ENCODE data around the gene KYAT1. TPM values are rescaled to one million over a fixed set of nuclear protein-coding genes. Genes with fewer than 3 reads are reported as not detected.

The KYAT1 gene
- total RNA-seq, 2 experiments from 2014 or later: 14.8 to 18.5 TPM

DNA sequence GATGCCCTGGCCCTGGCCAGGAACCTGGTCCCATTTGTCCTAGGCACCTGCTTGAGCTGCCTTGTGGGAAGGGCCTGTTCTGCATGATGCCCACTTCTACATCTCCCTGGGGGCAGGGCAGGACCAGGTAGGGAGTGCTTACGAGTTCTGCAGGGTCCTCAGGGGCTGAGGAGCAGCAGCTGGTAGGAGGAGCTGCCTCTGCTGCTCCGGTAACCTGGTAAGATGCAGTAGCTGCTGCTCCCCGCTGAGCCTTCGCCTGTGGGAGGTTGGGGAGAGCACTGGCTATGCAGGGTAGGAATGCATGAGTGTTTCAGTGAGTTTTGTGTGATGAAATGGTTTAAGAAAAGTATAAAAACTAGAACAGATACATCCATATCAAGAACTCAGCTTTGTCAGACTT, 13.8 kb upstream of the KYAT1 start:
- Mint-ChIP-seq H3K4me1 (peaks cover 73% of the 10 kb centered on the region), H3K36me3 (ENCODE audit: low read depth) (peaks cover 17% of the 10 kb centered on the region), H3K27ac (no peak overlapping the region), H3K4me3 (no peak overlapping the region), H3K9me3 (ENCODE audit: low read depth) (no peaks in the 10 kb centered on the region), H3K27me3 (no peaks in the 10 kb centered on the region)
- ATAC-seq: no peak
- POLR2A ChIA-PET: interaction anchor here (0.6 kb wide), 1 partner anchor 8 kb away, joined by 3 read pairs; no protein-coding TSS in a partner anchor
- intact Hi-C loops (cut with DNase I, micrococcal nuclease): no loop called here
- no peak for DNase-seq
- CTCF ChIA-PET: interaction anchor here (0.7 to 0.9 kb wide), 2 partner anchors 27 to 33 kb away, joined by 3 read pairs; no protein-coding TSS in a partner anchor

DNA sequence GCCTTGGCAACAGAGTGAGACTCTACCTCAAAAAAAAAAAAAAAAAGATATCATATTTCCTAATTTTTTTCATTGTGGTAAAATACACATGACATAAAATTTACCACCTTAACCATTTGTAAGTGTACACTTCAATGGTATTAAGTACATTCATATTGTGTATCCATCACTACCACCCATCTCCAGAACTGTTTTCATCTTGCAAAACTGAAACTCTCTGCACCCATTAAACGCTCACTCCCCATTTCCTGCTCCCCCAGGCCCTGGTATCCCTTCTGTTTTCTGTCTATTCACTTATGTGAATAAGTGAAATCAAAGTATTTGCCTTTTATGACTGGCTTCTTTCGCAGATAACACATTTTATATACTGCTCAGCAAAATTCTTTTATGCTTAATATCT, 13.0 kb upstream of the KYAT1 start:
- ATAC-seq: peak; percentile 54
- ChIA-PET CTCF (interaction anchor here (0.6 to 0.7 kb wide), 2 partner anchors 28 to 527 kb away, joined by 3 read pairs; no protein-coding TSS in a partner anchor), POLR2A (interaction anchor here (0.7 kb wide), 1 partner anchor 21 kb away, joined by 5 read pairs; no protein-coding TSS in a partner anchor)
- DNase-seq: peak; percentile 27
- no peak overlapping the region for H3K4me3 Mint-ChIP-seq
- intact Hi-C loops (cut with DNase I, micrococcal nuclease): no loop called here
- peaks cover 65% of the 10 kb centered on the region for H3K4me1 Mint-ChIP-seq
- H3K36me3 Mint-ChIP-seq (ENCODE audit: low read depth): peaks cover 17% of the 10 kb centered on the region
- no peaks in the 10 kb centered on the region for H3K9me3 Mint-ChIP-seq (ENCODE audit: low read depth)
- H3K27ac Mint-ChIP-seq: peak overlapping the region; percentile 29
- H3K27me3 Mint-ChIP-seq: no peaks in the 10 kb centered on the region

DNA sequence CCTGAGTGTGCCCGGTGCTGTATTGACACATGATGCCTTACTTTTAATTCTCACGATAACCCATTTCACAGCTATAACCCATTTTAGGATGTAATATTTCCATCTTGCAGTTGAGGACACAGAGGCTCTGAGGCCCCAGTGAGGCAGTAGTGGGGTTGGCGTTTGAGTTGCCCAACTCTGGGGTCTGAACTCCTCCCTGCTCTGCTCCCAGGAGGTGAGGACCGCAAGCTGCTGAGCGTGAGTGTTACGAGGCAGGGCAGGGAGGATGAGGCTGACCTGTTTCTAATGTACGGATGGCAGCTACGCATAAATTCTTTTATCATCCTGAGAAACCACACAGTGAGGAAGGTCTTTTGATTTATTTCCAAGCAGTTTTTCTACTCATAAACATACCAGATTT, 11.6 kb upstream of the KYAT1 start:
- ChIA-PET POLR2A (no interaction called here), CTCF (interaction anchor here (0.5 to 1.4 kb wide), 4 partner anchors 10 to 250 kb away, joined by 3 to 4 read pairs (median 4); no protein-coding TSS in a partner anchor)
- Mint-ChIP-seq H3K36me3 (ENCODE audit: low read depth) (peaks cover 20% of the 10 kb centered on the region), H3K27me3 (no peaks in the 10 kb centered on the region), H3K27ac (peak overlapping the region; percentile 1), H3K9me3 (ENCODE audit: low read depth) (no peaks in the 10 kb centered on the region), H3K4me3 (no peak overlapping the region), H3K4me1 (peaks cover 56% of the 10 kb centered on the region)
- no peak for DNase-seq
- no peak for ATAC-seq
- intact Hi-C loops (cut with DNase I, micrococcal nuclease): no loop called here

DNA sequence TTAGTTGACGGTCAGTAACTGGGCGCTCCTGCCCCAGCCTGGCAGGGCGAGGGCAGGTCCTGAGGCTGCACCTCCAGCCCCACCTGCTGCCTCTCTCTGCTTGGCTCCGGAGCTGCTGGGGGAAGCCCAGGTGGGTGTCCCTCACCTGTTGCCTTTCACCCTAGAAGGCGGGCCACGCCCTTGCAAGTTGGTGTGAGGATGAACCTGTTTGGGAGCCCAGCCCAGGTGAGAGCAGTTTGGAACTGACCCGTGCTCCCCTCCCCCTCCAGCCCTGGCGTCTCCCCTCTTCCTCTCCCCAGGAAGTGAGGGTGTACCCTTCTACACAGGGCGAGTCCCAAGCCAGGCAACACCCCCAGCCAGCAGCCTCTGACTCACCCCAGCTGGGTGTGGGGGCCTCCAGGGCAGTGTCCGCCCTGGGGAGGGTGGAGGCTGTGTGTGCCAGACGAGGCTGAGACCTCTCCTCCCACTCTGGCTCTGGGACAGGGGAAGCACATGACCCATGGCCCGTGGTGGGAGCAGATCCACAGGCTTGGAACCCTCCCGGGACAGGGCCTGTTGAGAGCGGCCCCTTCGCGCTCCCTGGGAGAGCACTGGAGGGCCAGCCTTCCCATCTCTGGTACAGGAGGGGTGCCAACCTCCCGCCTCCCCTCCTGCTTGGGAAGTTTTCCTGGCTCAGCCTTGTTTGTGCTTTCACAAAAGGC, 10.6 kb upstream of the KYAT1 start:
- H3K36me3 Mint-ChIP-seq (ENCODE audit: low read depth): peaks cover 20% of the 10 kb centered on the region
- peaks cover 54% of the 10 kb centered on the region for H3K4me1 Mint-ChIP-seq
- H3K27ac Mint-ChIP-seq: no peak overlapping the region
- no peaks in the 10 kb centered on the region for H3K9me3 Mint-ChIP-seq (ENCODE audit: low read depth)
- ATAC-seq: peak; percentile 68
- ChIA-PET POLR2A (no interaction called here), CTCF (no interaction called here)
- no peak overlapping the region for H3K4me3 Mint-ChIP-seq
- no peaks in the 10 kb centered on the region for H3K27me3 Mint-ChIP-seq
- intact Hi-C loops (cut with DNase I, micrococcal nuclease): no loop called here
- peak; percentile 23 for DNase-seq

DNA sequence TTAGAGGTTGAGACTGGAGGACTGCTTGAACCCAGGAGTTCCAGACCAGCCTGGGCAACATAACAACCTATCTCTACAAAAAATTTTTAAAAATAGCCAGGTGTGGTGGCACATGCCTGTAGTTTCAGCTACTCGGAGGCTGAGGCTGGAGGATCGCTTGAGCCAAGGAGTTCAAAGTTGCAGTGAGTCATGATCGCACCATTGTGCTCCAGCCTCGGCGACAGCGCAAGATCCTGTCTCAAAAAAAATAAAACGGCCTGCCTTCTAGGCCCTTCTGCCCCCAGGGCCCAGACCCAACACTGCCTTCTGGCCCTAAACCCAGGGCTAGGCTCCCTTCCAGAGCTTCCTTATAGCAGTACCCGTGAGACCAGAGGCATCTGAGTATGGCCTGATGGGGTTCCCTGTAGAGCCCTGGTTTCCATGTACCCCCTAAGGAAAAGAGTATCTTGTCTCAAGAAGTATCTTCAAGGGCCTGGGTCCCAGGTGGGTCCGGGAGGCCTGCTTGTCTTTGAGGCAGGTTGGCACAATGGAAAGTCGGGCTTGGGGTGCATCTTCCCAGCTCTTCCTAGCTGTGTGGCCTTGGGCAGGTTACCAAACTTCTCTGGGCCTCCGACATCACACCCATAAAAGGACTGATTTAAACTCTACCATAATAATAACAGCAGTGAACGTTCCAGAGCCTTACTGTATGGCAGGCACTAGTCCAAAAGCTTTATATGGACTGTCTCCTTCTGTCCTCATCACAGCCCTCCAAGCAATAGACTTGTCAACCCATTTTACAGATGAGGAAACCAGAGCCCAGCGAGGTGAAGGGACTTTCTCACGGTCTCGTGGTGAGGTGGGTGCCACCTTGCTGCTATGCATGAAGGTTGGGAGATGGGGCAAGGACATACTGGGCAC, 9.8 kb upstream of the KYAT1 start:
- POLR2A ChIA-PET: interaction anchor here (0.6 kb wide), 1 partner anchor 367 kb away, joined by 8 read pairs; no protein-coding TSS in a partner anchor
- no peak for DNase-seq
- H3K27me3 Mint-ChIP-seq: no peaks in the 10 kb centered on the region
- no peak overlapping the region for H3K27ac Mint-ChIP-seq
- intact Hi-C loops (cut with DNase I, micrococcal nuclease): no loop called here
- H3K4me1 Mint-ChIP-seq: peaks cover 52% of the 10 kb centered on the region
- ATAC-seq: no peak
- H3K36me3 Mint-ChIP-seq (ENCODE audit: low read depth): peaks cover 18% of the 10 kb centered on the region
- CTCF ChIA-PET: no interaction called here
- H3K4me3 Mint-ChIP-seq: no peak overlapping the region
- no peaks in the 10 kb centered on the region for H3K9me3 Mint-ChIP-seq (ENCODE audit: low read depth)

DNA sequence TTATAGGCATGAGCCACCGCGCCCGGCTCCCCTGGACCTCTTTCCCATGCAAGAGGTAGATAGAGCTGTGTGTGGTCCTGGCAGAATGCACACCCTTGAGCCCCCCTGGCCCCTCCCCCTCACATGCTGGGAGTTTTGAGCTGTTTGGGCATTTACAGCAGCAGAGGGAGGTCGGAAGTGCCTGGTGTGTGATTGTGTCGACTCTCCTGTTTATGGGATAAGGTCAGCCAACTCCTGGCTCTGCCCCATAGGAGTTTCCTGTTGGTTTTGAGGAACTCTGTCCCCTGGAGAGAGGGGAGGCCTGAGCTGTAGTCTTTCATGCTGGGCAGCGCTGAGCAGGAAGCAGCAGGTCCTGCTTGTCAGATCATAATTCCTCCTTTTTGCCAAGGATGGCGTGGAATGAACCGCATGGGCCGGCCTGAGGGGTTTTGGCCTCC, 6.2 kb upstream of the KYAT1 start:
- H3K4me1 Mint-ChIP-seq: peaks cover 59% of the 10 kb centered on the region
- no peak overlapping the region for H3K4me3 Mint-ChIP-seq
- no peak for ATAC-seq
- H3K9me3 Mint-ChIP-seq (ENCODE audit: low read depth): no peaks in the 10 kb centered on the region
- intact Hi-C loops (cut with DNase I, micrococcal nuclease): no loop called here
- CTCF ChIA-PET: no interaction called here
- POLR2A ChIA-PET: no interaction called here
- peaks cover 21% of the 10 kb centered on the region for H3K36me3 Mint-ChIP-seq (ENCODE audit: low read depth)
- peak overlapping the region; percentile 47 for H3K27ac Mint-ChIP-seq
- H3K27me3 Mint-ChIP-seq: no peaks in the 10 kb centered on the region
- no peak for DNase-seq

DNA sequence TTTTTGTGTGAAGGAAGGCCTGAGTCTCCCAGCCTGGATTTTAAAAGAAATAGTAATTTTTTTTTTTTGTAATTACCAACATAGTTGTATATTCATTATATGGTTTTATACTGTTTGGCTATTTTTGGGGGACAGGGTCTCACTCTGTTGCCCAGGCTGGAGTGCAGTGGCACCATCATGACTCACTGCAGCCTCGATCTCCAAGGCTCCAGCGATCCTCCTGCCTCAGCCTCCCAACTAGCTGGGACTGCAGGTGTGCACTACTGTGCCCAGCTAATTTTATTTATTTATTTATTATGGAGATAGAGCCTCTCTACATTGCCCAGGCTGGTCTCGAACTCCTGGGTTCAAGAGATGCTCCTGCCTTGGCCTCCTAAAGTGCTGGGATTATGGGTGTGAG, 5.3 kb upstream of the KYAT1 start:
- peaks cover 21% of the 10 kb centered on the region for H3K36me3 Mint-ChIP-seq (ENCODE audit: low read depth)
- H3K9me3 Mint-ChIP-seq (ENCODE audit: low read depth): no peaks in the 10 kb centered on the region
- H3K4me3 Mint-ChIP-seq: no peak overlapping the region
- no peak for ATAC-seq
- CTCF ChIA-PET: no interaction called here
- H3K27me3 Mint-ChIP-seq: no peaks in the 10 kb centered on the region
- peaks cover 54% of the 10 kb centered on the region for H3K4me1 Mint-ChIP-seq
- no peak overlapping the region for H3K27ac Mint-ChIP-seq
- DNase-seq: no peak
- intact Hi-C loops (cut with DNase I, micrococcal nuclease): no loop called here
- POLR2A ChIA-PET: no interaction called here

DNA sequence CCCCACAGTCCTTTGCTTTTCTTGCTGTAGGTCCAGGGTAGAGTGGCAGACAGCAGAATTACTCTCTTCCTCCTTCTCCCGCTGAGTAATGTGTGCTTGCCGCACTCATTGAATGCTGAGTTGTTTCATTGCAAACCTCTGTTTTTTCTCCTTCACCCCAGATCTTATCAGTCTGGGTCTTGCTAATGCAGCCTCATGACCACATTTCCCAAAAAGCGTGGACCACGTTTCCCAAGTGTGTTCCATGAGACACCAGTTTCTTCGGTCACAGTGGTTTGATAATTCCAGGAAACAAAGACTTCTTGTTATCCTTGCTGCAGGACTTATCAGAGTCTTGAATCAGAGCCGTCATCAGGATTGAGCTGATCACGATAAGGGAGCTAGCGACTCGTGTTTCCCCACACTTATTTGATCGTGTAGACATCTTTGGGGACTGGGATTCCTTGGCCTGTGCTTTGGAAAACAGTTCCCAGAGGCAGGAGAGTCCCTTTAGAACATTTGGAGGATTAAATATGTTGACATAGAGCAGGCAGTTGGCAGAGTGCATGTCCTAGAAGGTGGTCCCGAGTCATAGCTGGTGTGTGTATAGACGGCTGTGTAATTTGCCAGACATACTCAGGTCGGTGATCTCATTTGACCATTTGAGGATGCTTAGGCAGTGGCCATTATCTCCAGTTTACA, 4.6 kb upstream of the KYAT1 start:
- ATAC-seq (no peak), DNase-seq (no peak)
- H3K4me3 Mint-ChIP-seq: no peak overlapping the region
- H3K4me1 Mint-ChIP-seq: peaks cover 50% of the 10 kb centered on the region
- H3K9me3 Mint-ChIP-seq (ENCODE audit: low read depth): no peaks in the 10 kb centered on the region
- H3K36me3 Mint-ChIP-seq (ENCODE audit: low read depth): peaks cover 21% of the 10 kb centered on the region
- ChIA-PET POLR2A (no interaction called here), CTCF (interaction anchor here (1.5 kb wide), 1 partner anchor 22 kb away, joined by 6 read pairs; no protein-coding TSS in a partner anchor)
- H3K27me3 Mint-ChIP-seq: no peaks in the 10 kb centered on the region
- intact Hi-C loops (cut with DNase I, micrococcal nuclease): no loop called here
- peak overlapping the region; percentile 56 for H3K27ac Mint-ChIP-seq

DNA sequence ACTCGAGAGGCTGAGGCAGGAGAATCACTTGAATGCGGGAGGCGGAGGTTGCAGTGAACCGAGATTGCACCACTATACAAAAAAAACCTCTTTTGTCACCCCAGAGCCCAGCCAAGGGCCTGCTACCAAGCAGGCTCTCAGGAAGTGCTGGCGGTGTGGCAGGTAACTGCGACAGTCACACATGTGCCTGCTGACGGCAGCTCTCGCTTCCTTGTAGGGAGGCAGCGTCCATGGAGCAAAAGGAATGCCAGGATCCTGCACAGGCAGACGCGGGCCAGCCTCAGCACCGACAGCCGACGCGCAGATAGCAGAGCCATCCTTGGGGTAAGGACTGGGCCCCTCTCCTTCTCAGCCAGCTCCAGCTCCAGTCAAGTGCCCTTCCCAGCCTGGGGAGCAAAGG, 4.0 kb upstream of the KYAT1 start:
- peaks cover 22% of the 10 kb centered on the region for H3K36me3 Mint-ChIP-seq (ENCODE audit: low read depth)
- POLR2A ChIA-PET: no interaction called here
- intact Hi-C loops (cut with DNase I, micrococcal nuclease): no loop called here
- no peaks in the 10 kb centered on the region for H3K9me3 Mint-ChIP-seq (ENCODE audit: low read depth)
- H3K27ac Mint-ChIP-seq: peak overlapping the region; percentile 56
- DNase-seq (no peak), ATAC-seq (no peak)
- CTCF ChIA-PET: interaction anchor here (1.5 kb wide), 1 partner anchor 21 kb away, joined by 6 read pairs; no protein-coding TSS in a partner anchor
- no peaks in the 10 kb centered on the region for H3K27me3 Mint-ChIP-seq
- H3K4me1 Mint-ChIP-seq: peaks cover 51% of the 10 kb centered on the region
- no peak overlapping the region for H3K4me3 Mint-ChIP-seq

DNA sequence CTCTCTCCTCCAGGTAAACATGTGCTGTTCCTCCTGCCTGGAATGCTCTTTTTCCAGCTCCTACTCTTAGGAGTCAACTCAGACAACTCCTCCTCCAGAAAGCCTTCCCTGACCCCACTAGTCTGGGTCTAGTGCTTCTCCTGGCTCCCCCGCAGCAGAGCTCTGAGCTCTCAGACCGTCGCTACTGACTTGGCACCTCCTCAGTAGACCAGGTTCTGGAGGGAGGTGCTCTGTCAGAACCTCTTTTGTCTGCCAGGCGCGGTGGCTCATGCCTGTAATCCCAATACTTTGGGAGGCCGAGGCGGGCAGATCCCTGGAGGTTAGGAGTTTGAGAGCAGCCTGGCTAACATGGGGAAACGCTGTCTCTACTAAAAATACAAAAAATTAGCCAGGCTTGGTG, 3.6 kb upstream of the KYAT1 start:
- H3K9me3 Mint-ChIP-seq (ENCODE audit: low read depth): no peaks in the 10 kb centered on the region
- ChIA-PET CTCF (interaction anchor here (0.7 to 1.5 kb wide), 2 partner anchors 21 to 43 kb away, joined by 3 to 6 read pairs; no protein-coding TSS in a partner anchor), POLR2A (no interaction called here)
- no peaks in the 10 kb centered on the region for H3K27me3 Mint-ChIP-seq
- no peak overlapping the region for H3K4me3 Mint-ChIP-seq
- no peak for DNase-seq
- intact Hi-C loops (cut with DNase I, micrococcal nuclease): no loop called here
- H3K36me3 Mint-ChIP-seq (ENCODE audit: low read depth): peaks cover 23% of the 10 kb centered on the region
- H3K27ac Mint-ChIP-seq: peak overlapping the region; percentile 13
- H3K4me1 Mint-ChIP-seq: peaks cover 53% of the 10 kb centered on the region
- no peak for ATAC-seq

DNA sequence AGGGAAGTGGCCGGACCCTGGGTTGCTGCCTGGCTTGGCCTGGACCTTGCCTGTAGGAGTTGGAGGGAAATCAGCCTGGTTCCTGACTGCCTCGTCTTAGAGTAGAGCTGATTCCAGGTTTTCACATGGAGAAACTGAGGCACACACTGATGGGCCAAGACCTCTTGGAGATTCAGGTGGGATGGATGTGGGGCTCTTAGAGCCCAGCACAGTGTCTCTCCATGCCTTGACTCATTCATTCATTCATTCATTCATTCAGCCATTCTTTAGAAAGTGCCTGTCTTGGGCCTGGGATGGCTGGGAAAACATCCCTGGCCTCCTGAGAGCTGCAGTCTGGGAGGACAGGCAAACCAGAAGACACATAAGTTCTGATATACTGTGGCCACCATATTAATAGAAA, 2.4 kb upstream of the KYAT1 start:
- peak overlapping the region; percentile 19 for H3K4me3 Mint-ChIP-seq
- H3K36me3 Mint-ChIP-seq (ENCODE audit: low read depth): peaks cover 23% of the 10 kb centered on the region
- H3K27ac Mint-ChIP-seq: peak overlapping the region; percentile 91
- DNase-seq: no peak
- no peak for ATAC-seq
- intact Hi-C loops (cut with DNase I, micrococcal nuclease): loop anchor here (5.0 kb wide), 6 partner anchors 43 to 817 kb away; partner anchors contain the start of genes ENDOG (in 1 of the 2), NAIF1 (in 1 of the 2), NTMT1 (in 1 of the 2) and SLC25A25 (in 1 of the 2)
- H3K27me3 Mint-ChIP-seq: no peaks in the 10 kb centered on the region
- no peaks in the 10 kb centered on the region for H3K9me3 Mint-ChIP-seq (ENCODE audit: low read depth)
- peaks cover 61% of the 10 kb centered on the region for H3K4me1 Mint-ChIP-seq
- ChIA-PET POLR2A (no interaction called here), CTCF (interaction anchor here (0.7 to 1.2 kb wide), 2 partner anchors 43 to 66 kb away, joined by 3 read pairs; partner anchors contain the start of gene ENDOG)
